ENCODE data around the gene CSMD2. TPM values are rescaled to one million over a fixed set of nuclear protein-coding genes. Genes with fewer than 3 reads are reported as not detected.

The CSMD2 gene
- polyA plus RNA-seq, 1 of the 3 experiments (the other 2 are of a cell fraction): not detected

GRCh38 chr1:33898881-33899280 is 266.1 kb downstream of the CSMD2 start (continued):
- TF ChIP-seq RFX5 (IDR thresholded peaks at IDR 0.05; ENCODE audit: low read length) (no peak), ELF1 (IDR thresholded peaks at IDR 0.05) (no peak)

DNA sequence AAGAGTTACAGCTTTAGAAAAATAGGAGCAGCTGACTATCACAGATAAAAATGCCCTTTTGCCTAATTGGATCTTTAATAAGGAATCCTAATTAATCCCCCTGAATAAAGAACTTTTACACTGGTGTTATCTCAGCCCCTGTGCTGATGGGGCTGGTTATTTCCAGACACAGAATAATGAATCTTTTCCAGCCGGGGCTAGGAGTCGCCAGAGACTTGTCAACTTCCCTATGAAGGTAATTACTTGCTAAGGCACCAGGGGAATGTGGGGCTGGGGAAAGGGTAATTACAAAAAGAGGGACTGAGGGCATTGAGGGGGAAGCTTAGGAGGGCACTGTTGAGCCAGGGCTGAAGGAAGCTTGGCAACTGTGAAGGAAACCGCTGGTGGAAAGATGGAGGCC is 266.6 kb downstream of the CSMD2 start:
- ChIA-PET POLR2A (no interaction called here), CTCF (interaction anchor here (1.0 to 1.1 kb wide), 2 partner anchors 10 to 20 kb away, joined by 3 to 4 read pairs; no protein-coding TSS in a partner anchor)
- Histone ChIP-seq H3K27me3 (ENCODE audit: insufficient read depth) (no peaks in the 10 kb centered on the region), H3K9me3 (no peaks in the 10 kb centered on the region), H3K27ac (ENCODE audit: low read depth in 2 of 2, low read length in 1 of 2) (no peak overlapping the region; a peak in 1 of 4 replicates), H3K4me3 (ENCODE audit: low read depth in 2 of 2, low read length in 1 of 2) (no peak overlapping the region), H2AFZ (ENCODE audit: low read depth) (no peak overlapping the region), H4K20me1 (ENCODE audit: insufficient read depth) (no peaks in the 10 kb centered on the region), H3K4me2 (no peak overlapping the region), H3K79me2 (ENCODE audit: insufficient read depth) (no peaks in the 10 kb centered on the region), H3K4me1 (ENCODE audit: control insufficient read depth in 1 of 2, insufficient read depth in 2 of 2, low read depth in 1 of 2, low read length in 1 of 2) (peaks cover 0 to 14% of the 10 kb centered on the region in 2 experiments; a peak in 2 of 4 replicates), H3K9me2 (no peaks in the 10 kb centered on the region), H3K9ac (no peak overlapping the region), H3F3A (replicated peaks; ENCODE audit: insufficient read depth) (no peaks in the 10 kb centered on the region), H3K36me3 (replicated peaks in 1 of 2; ENCODE audit: control insufficient read depth in 1 of 2, insufficient read depth in 2 of 2, low read length in 1 of 2) (no peaks in the 10 kb centered on the region)
- 53% methylated on average over 3 of the region's 3 CpGs for WGBS (ENCODE audit: low lambda C conversion rate)
- TF ChIP-seq SIN3A (IDR thresholded peaks at IDR 0.05; ENCODE audit: borderline replicate concordance, low read depth, low read length) (no peak), USF1 (IDR thresholded peaks at IDR 0.05; ENCODE audit: borderline replicate concordance, low read depth) (no peak), TCF12 (IDR thresholded peaks at IDR 0.05) (no peak), EP300 (IDR thresholded peaks at IDR 0.05; ENCODE audit: borderline replicate concordance in 1 of 2, low read depth in 1 of 2, low read length in 1 of 2) (no peak), ELF1 (IDR thresholded peaks at IDR 0.05) (no peak), NFIC (IDR thresholded peaks at IDR 0.05; ENCODE audit: borderline replicate concordance) (no peak), CTCF (IDR thresholded peaks at IDR 0.05) (no peak), NRF1 (IDR thresholded peaks at IDR 0.05; ENCODE audit: low read depth, low read length) (no peak), FOXJ3 (CRISPR knock-in tag; IDR thresholded peaks at IDR 0.05) (no peak), TEAD4 (IDR thresholded peaks at IDR 0.05; ENCODE audit: borderline replicate concordance, insufficient read depth) (no peak), FOXM1 (IDR thresholded peaks at IDR 0.05; ENCODE audit: low read depth) (no peak), TAF1 (IDR thresholded peaks at IDR 0.05; ENCODE audit: borderline replicate concordance, low read depth, low read length) (no peak), POLR2AphosphoS5 (IDR thresholded peaks at IDR 0.05; ENCODE audit: low read depth, low read length) (no peak), SMC3 (IDR thresholded peaks at IDR 0.05; ENCODE audit: low read depth, low read length) (no peak), RFX5 (IDR thresholded peaks at IDR 0.05; ENCODE audit: low read length) (no peak)
- TF ChIP-seq, protein P1, sequence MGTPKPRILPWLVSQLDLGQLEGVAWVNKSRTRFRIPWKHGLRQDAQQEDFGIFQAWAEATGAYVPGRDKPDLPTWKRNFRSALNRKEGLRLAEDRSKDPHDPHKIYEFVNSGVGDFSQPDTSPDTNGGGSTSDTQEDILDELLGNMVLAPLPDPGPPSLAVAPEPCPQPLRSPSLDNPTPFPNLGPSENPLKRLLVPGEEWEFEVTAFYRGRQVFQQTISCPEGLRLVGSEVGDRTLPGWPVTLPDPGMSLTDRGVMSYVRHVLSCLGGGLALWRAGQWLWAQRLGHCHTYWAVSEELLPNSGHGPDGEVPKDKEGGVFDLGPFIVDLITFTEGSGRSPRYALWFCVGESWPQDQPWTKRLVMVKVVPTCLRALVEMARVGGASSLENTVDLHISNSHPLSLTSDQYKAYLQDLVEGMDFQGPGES (IDR thresholded peaks at IDR 0.05; ENCODE audit: low read depth, low read length): no peak
- TF ChIP-seq, protein P2, sequence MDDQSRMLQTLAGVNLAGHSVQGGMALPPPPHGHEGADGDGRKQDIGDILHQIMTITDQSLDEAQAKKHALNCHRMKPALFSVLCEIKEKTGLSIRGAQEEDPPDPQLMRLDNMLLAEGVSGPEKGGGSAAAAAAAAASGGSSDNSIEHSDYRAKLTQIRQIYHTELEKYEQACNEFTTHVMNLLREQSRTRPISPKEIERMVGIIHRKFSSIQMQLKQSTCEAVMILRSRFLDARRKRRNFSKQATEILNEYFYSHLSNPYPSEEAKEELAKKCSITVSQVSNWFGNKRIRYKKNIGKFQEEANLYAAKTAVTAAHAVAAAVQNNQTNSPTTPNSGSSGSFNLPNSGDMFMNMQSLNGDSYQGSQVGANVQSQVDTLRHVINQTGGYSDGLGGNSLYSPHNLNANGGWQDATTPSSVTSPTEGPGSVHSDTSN (IDR thresholded peaks at IDR 0.05): no peak
- TF ChIP-seq, protein P3, sequence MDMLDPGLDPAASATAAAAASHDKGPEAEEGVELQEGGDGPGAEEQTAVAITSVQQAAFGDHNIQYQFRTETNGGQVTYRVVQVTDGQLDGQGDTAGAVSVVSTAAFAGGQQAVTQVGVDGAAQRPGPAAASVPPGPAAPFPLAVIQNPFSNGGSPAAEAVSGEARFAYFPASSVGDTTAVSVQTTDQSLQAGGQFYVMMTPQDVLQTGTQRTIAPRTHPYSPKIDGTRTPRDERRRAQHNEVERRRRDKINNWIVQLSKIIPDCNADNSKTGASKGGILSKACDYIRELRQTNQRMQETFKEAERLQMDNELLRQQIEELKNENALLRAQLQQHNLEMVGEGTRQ (IDR thresholded peaks at IDR 0.05; ENCODE audit: borderline replicate concordance, low read depth, low read length): no peak
- DNase-seq: peak; percentile 22
